SH-SY5Y (cell line): ENCODE results near the gene STOM.

ENCODE experiments used
- GATA2 ChIP-seq: IDR thresholded peaks from 2 replicates; pipeline ENCODE4 v1.6.1; 2011; ENCODE audit warnings: mild to moderate bottlenecking, low read depth, low read length
- GATA3 ChIP-seq: IDR thresholded peaks from 2 replicates; pipeline ENCODE4 v1.6.1; 2011; ENCODE audit warnings: low read depth, mild to moderate bottlenecking, low read length, moderate library complexity

DNA sequence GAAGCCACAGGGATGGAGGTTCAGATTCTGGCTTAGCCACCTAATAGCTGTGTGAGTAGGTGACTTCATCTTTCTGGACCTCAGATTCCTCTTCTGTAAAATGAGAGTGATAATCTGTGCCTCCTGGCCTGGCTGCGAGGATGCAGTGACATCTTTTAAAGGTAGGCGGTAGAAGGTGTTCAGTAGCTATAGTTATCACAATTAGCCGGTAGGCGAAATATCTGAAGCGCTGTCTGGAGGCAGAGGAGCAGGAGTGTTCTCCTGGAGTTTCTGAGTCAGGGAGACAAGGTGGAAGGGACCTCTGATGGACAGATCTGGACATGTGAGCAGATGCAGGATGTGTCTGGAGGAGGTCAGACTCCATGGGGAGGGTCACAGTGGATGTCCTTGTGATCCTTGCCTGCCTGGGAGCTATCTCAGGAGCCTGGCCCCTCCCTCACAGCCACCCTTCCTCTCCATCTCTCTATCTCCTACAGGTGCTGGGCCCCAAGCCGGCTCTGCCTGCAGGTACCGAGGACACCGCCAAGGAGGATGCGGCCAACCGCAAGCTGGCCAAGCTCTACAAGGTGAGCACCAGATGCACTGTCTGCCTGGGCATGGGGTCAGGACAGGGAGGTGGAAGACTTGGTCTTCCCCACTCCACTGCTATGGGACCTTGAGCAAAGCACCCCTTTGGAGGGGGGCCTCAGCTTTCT, 56.4 kb downstream of the STOM start:
- TF ChIP-seq GATA3 (no peak), GATA2 (no peak)
